Renal cortex interstitium (tissue), 15 donors: Measurements from ENCODE around the gene LAMA3. TPM values are rescaled to one million over a fixed set of nuclear protein-coding genes. Genes with fewer than 3 reads are reported as not detected.
A peak's percentile ranks its signal among the peaks of the same experiment; 100 is the strongest.

Experiments used
- DNase-seq, 11 donors: peaks; one replicate each; pipeline ENCODE4 v3.0.0-alpha.2; 2013; ENCODE audit warnings: low read depth in 9 of 11, low spot score in 4 of 11; ENCODE audit errors: extremely low read depth in 1 of 11
- long read RNA-seq, 16 experiments: transcript quantifications; one replicate each; lab custom pipeline, GENCODE V29; 2026
- polyA plus RNA-seq, 3 donors: library from polyadenylated mRNA; unstranded; fragments of 120-200 nt; gene quantifications; one replicate each; pipeline ENCODE4 v1.2.1, GENCODE V29; 2013; ENCODE audit not compliant: insufficient read length in 3 of 3

LAMA3 gene, protein sequence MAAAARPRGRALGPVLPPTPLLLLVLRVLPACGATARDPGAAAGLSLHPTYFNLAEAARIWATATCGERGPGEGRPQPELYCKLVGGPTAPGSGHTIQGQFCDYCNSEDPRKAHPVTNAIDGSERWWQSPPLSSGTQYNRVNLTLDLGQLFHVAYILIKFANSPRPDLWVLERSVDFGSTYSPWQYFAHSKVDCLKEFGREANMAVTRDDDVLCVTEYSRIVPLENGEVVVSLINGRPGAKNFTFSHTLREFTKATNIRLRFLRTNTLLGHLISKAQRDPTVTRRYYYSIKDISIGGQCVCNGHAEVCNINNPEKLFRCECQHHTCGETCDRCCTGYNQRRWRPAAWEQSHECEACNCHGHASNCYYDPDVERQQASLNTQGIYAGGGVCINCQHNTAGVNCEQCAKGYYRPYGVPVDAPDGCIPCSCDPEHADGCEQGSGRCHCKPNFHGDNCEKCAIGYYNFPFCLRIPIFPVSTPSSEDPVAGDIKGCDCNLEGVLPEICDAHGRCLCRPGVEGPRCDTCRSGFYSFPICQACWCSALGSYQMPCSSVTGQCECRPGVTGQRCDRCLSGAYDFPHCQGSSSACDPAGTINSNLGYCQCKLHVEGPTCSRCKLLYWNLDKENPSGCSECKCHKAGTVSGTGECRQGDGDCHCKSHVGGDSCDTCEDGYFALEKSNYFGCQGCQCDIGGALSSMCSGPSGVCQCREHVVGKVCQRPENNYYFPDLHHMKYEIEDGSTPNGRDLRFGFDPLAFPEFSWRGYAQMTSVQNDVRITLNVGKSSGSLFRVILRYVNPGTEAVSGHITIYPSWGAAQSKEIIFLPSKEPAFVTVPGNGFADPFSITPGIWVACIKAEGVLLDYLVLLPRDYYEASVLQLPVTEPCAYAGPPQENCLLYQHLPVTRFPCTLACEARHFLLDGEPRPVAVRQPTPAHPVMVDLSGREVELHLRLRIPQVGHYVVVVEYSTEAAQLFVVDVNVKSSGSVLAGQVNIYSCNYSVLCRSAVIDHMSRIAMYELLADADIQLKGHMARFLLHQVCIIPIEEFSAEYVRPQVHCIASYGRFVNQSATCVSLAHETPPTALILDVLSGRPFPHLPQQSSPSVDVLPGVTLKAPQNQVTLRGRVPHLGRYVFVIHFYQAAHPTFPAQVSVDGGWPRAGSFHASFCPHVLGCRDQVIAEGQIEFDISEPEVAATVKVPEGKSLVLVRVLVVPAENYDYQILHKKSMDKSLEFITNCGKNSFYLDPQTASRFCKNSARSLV (N-terminal part only)
- 1 to 10 TPM; 1.7 to 2.2 (median 2.1) TPM for polyA plus RNA-seq
- long read RNA-seq, donor 1, result 0 reads
- long read RNA-seq, donor 2, result 0 reads
- long read RNA-seq, donor 3, result 0 reads
- long read RNA-seq, donor 4, result 0 reads
- long read RNA-seq, donor 5, result 0 reads
- long read RNA-seq, donor 6, result 0 reads
- long read RNA-seq, donor 7, result 0 reads
- long read RNA-seq, donor 8, result 0 reads
- long read RNA-seq, donor 9, result 0 reads
- long read RNA-seq, donor 10, result 0 reads
- long read RNA-seq, donor 11, result 0 reads
- long read RNA-seq, donor 12, result 0 reads
- long read RNA-seq, donor 13, result 0 reads
- long read RNA-seq, donor 14, result 0 reads
- long read RNA-seq, donor 15, result 0 reads
- long read RNA-seq, donor 16, result 0 reads

DNA sequence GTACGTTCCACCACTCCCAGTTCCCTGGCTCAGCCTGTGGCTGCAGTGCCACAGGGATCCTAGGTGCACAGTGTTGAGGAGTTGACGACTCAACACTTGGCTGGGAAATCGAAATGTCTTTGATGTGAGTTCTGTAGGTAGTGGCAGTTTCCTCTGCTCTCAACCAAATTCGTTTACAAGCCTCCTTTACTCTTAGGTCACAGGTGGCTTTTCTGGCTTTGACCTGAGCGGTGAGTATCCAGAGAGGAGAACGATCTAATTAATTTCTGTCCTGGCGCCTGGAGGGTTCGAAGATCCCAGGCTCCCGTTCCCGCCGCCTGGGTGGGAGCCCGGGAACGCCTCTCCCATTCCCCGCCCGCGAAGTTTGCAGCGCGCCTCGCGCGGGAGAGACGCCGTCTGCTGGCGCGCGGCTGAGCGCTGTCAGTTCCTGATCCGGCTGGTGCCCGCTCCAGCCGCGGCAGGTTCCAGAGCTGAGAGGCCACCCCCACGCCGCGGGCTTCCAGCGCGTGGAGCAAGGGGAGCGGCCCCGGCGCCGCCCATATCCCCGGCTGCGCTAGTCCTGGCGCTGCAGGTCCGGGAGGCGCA is at the start of gene LAMA3:
Gene LAMA3, plus strand, starts transcription at position 423 of the 585 bp plus-strand sequence. CDS start 231 bp downstream, outside the sequence.
- peak in 4 of 11 donors; percentile 33 to 39 (median 38) for DNase-seq

DNA sequence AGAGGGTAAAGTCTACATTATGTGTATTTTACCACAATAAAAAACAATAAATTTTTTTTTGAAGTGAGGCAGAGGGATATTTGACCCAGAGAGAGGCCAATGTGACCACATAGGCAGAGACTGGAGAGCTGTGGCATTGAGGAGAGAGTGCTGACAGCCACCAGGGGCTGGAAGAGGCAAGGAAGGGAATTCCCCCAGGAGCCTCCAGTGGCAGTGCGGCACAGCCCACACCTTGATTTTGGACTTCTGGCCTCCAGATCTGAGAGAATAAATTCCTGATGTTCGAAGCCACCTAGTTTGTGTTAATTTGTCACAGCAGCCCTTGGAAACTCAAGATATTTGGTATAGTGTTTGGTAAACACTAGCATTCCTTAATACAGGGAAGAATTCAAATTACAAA is 49.2 kb upstream of the LAMA3 start:
- no peak for DNase-seq

DNA sequence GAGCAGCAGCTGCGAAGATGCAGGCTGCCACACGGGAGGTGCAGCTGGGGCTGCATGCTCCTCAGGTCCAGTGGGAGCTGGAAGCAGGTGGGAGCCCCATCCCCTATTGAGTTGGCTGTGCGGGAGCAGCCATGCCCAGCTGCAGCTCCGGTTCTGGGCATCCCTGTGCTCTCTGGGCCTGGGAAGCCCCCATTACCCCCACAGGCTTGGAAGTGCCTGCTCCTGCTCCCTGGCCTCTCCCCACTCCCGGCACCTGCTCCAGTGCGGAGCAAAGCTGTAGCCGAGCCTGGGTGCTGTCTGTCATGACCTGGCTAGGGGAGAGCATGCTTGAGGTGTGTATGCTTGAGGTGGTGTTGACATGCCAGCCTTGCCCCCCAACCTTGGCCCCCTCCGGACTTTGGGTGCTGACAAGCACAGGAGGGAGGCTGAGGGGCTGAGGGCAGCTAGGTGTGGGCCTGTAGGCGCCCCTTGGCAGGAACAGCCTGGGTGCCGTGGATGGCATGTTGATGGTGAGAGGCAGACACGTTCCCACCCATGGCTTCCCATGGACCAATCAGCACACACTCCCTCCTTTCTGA is 48.0 kb upstream of the LAMA3 start:
- no peak for DNase-seq

DNA sequence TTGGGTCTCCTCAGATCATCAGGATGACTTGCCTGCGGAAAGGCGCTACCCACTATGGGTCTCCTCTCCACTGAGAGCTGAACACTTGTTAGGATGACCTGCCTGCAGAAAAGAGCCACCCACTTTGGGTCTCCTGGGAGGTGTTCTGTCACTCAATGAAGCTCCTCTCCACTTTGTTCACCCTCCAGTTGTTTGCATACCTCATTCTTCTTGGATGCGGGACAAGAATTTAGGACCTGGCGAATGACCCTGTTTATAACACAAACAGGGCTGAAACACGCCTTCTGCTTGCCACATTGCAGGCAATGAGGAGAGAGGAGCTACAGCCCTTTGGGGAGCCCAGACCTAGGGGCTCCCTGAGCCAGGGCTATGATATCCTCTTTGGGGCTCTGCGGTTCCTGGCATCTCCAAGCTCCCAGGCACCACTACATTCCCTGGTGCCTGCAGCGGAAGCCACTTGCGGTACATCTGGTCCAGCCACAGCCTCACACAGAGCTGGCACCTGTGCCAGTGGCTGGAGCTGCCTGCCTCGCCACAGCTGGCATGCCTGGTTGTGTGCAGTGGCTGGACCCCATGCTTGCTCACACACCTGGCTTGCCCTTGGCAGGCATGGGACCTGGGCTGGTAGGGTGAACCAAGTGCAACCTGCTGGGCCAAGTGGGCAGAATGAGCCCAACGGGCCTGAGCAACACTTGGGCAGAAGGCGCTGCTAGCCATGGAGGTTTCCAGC is 47.2 kb upstream of the LAMA3 start:
- DNase-seq, result no peak

DNA sequence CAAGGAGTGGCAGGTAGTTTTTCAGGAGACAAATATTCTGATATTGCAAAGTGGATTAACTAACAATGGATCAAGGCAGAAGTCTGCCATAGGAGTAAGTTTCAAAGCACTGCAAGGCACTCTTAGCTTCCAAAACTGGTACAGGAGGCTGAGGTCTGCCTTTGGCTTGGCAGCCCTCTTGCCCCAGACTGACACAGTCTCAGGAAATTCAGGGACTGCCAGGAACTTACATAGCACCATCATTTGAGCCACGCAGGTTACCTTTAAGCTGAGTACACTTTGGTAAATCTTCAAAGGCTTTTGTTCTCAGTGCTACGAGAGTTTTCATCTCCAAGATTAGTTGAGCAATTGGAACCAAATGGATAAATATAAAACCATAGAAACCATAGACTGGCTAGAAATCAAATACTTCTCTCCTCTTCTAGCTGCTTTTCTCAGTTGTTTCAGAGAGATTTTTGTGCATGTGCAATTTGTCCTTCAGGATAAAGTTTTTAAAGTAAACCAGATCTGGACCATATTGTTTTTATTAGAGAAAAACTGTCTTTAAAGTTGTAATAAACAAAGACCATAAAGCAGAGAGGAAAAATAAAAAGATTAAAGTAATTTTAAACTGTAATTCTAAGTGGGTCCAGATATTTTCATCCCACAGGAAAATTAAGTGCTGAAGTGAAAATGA is 45.3 kb upstream of the LAMA3 start:
- no peak for DNase-seq

DNA sequence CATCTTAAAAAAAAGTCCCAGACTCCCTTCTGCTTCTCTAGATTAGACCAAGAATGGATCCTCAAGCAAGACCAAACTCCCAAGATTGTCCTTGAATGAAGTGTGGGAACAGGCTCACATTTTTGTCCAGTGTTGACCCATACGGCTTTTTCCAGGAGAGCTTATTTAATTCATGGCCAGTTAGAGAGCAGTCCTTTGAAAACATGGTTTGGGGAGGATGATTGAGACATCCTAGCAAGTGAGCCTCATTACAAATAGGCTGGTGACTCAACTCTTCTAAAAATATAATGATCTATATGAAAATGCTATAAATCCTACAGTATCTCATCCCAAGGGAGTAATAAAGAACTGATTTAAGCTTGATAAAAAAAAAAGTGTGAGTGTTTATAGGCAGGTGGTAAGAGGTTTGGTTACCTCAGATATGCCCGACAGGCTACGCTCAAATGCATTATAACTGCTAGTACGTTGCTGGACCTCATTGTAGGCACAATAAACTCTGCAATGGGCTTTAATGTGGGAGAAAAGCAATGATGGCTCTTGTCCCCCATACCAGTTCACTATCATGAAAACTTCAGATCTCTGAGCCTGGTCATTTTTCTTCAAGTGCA is 43.6 kb upstream of the LAMA3 start:
- DNase-seq, result no peak

DNA sequence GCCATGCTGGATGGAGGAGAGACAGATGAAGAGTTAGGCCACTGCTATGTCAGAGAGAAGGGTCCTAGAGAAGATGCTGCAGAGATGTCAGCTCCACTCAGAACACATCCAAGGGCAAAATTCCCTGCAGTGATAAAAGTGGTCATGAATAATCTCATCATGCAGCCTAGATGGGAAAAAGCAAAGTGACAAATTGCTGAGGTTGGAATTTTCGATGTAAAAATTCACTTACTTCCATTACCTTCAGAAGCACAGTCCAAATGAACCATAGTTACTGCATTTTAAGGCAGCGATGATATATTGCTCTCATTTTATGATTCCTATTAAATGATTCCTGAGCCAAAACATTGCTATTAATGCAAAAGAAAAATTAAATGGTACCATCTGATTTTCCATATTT is 43.0 kb upstream of the LAMA3 start:
- no peak for DNase-seq

DNA sequence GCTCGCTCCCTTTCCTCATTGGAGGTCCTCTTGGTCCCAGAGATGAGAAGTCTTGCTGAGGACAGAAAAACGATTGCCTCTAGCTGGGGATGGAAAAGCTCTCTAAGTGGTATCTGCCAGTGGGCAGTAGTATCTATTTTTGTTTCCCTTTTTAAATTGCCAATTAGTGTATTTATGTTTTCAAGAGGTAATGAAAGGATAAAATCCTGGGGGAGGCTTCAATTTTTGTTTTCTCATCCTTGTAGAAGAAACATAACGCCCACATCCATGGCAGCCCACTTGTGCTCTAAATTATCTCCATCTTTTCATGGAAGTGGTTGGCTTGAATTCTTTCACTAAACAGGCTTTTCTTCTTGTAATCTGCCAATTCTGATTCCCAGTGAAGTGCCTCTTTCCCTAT is 40.8 kb upstream of the LAMA3 start:
- DNase-seq, result no peak

DNA sequence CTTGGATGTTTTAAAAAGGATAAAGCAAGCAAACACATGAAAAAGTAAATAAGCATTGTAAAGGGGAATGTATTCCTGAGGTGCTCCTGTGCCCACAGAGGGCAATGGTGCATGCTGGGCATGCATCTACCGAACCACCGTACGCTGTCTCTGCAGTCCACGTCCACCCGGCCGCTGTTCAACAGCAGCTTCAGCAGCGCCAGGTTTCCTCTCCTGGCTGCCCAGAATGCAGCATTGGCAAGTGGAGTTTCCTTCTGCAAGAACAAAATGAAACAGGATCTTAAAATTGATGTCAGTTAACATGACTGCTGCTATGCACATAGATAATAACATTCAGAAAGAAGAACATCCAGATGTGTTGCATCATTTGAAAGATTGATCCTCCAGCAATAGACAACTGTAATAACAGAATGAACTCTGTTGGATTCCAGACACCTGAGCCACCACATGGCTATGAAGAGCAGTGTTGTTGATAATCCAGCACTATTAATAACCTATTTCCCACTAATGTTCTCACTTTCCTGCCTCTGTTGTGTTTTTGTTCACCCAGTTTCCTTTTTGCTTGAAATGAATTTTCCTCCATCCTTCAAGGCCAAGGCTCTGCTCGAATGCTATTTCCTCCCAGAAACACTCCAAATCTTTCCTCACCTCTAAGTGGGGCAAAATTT is 40.2 kb upstream of the LAMA3 start:
- no peak for DNase-seq

DNA sequence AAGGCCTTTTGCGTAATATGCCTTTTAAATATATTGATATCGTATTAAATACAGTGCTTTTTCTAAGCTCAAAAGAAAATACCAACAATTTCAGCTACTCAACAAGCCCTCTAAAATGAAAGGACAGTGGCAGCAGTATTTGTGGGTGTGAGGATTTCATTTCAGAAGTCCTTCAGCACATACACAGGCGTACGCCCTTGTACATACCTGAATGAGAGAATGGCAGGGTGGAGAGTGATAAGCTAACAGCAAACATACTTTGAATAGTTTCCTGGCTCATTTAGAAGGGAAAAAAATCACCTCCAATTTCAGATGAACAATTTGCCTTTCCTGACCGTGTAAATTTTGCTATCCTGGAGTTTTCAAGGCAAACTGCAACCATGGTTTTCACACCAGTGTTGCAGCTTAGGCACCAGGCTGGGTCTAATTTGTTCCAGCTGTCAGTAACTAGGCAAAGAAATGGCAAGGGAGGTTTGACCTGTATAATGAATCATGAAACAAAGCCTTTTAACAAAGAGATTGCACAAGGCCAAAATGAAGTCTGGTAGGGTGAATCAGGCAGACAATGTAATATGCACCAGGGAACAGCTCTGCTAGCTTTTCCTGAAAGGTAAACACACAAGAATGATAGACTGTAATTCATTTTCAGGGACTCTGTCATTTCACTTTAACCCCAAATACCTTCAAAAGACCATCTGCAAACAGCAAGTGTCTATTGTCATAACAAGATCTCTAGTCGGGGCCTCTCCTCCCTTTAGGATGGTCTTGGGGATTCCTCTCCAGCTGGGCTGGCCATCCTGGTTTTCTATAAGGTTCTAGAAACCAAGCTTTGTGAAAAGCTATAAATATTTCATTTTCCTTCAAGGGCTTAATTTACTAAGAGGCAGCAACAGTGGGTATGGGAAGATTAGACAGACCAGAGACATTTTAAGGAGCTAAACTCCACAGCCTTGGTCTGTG is 38.0 kb upstream of the LAMA3 start:
- no peak for DNase-seq

DNA sequence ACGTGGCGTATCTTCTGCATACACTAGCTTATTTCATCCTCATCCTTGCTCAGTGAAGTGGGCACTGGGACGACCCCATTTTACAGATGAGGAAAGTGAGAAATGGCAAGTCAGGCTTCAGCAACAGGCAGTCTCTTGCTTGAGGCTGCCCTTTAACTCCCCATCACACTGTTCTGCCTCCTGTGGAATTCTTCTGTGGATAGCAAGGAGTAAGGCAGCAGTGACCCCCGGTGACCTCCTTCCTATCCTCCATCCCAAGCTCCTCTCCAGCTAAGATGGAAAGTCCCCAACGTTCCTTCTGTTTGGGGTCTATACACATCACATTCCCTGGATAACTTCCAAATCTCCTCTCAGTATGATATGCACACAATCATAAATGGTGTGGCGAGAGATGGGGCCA is 37.0 kb upstream of the LAMA3 start:
- DNase-seq, result no peak

DNA sequence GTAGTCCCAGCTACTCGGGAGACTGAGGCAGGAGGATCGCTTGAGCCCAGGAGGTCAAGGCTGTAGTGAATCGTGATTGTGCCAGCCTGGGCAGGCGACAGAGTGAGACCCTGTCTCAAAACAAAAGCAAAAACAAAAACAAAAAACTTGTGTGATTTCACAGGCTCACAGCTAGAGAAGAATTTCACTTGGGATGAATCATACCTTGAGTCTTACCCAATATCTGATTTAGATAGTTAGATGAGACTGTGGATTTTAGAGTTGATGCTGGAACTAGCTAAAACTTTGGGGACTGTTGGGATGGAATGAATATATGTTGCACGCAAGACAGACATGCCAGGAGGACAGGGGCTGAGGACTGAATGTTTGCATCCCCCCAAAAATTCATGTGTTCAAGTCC is 31.0 kb upstream of the LAMA3 start:
- DNase-seq, result no peak

DNA sequence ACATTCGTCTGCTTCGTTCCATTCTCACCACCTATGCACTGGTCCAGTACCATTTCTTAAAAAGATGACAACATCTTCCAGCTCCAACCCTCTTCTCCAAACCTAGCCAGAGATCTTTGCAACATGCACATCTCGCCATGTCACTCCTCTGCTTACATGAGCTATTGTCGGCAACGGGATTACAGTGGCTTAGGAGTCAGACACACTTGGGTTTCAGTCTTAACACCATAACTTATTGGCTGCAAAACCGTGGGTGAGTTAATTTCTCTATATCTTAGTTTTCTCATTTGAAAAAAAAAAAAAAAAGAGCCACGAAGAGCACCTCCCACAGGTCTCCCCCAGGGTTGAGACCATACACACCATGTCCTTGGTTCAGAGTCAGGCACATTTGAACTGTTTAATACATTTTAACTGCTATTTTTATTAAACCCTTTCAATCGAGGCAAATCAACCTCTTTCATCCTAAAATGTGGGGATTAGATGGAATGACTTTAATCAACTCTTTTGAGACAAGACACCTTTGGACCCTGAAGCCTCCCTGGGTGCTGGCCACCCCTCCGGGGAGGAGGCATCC is 27.4 kb upstream of the LAMA3 start:
- DNase-seq, result no peak
